ENCODE measurements around the gene NINJ2. TPM values are rescaled to one million over a fixed set of nuclear protein-coding genes. Genes with fewer than 3 reads are reported as not detected.

NINJ2 gene
- total and polyA plus RNA-seq, 10 of the 15 experiments (the other 5 are each of a cell fraction or from before 2014, with no cell fraction given): 8.9 to 51.6 (median 21.3) TPM

DNA sequence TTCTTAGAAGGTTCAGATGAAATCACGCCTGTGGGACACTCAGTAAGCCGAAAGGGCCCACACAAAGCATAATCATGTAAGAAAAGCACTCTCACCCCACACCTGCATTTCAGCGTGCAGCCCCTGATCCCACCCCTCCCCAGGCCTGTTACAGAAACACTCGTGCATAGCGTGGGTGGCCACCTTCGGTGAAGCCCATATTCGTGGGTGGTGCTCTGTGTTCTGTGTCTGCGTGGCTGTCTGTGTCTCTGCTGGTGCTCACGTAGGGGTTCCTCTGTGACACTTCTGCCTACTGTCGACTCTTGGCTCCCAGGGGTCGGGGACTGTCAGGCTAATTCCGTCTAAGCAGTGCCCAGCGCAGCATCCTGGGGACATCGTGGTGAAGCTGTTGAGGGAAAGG is 129.5 kb downstream of the NINJ2 start:
- no peak overlapping the region for H3K4me3 ChIP-seq
- FAIRE-seq (no peak), DNase-seq (ENCODE audit: low read depth, low spot score) (no peak), ATAC-seq (no peak)
- in situ Hi-C loops (cut with MboI): no loop called here
- ChIA-PET RAD21 (ENCODE audit: unreplicated experiment) (no interaction called here), POLR2A (no interaction called here), CTCF (interaction anchor here (0.9 kb wide), 1 partner anchor 81 kb away, joined by 3 read pairs; no protein-coding TSS in a partner anchor), SMC1A (ENCODE audit: uncharacterized antibody, unreplicated experiment) (no interaction called here)
- H3K27ac ChIP-seq (ENCODE audit: control insufficient read depth, insufficient read depth): no peak overlapping the region
- no peaks in the 10 kb centered on the region for H3K79me2 ChIP-seq (ENCODE audit: control insufficient read depth, insufficient read depth, low read length)
- TF ChIP-seq HDGF (IDR thresholded peaks at IDR 0.05) (no peak), CHD2 (IDR thresholded peaks at IDR 0.05; ENCODE audit: borderline replicate concordance, low read depth, low read length) (no peak), POLR2A (IDR thresholded peaks at IDR 0.05; ENCODE audit: low read depth, low read length) (no peak), MTA2 (IDR thresholded peaks at IDR 0.05; ENCODE audit: low read depth) (no peak), MEF2A (IDR thresholded peaks at IDR 0.05; ENCODE audit: insufficient read depth, low read depth, low read length) (no peak)
- TF ChIP-seq, protein P1, sequence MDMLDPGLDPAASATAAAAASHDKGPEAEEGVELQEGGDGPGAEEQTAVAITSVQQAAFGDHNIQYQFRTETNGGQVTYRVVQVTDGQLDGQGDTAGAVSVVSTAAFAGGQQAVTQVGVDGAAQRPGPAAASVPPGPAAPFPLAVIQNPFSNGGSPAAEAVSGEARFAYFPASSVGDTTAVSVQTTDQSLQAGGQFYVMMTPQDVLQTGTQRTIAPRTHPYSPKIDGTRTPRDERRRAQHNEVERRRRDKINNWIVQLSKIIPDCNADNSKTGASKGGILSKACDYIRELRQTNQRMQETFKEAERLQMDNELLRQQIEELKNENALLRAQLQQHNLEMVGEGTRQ (IDR thresholded peaks at IDR 0.05; ENCODE audit: borderline replicate concordance, low read depth, low read length): no peak
- TF ChIP-seq, protein P2, sequence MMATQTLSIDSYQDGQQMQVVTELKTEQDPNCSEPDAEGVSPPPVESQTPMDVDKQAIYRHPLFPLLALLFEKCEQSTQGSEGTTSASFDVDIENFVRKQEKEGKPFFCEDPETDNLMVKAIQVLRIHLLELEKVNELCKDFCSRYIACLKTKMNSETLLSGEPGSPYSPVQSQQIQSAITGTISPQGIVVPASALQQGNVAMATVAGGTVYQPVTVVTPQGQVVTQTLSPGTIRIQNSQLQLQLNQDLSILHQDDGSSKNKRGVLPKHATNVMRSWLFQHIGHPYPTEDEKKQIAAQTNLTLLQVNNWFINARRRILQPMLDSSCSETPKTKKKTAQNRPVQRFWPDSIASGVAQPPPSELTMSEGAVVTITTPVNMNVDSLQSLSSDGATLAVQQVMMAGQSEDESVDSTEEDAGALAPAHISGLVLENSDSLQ (IDR thresholded peaks at IDR 0.05): no peak
- TF ChIP-seq, protein P3, sequence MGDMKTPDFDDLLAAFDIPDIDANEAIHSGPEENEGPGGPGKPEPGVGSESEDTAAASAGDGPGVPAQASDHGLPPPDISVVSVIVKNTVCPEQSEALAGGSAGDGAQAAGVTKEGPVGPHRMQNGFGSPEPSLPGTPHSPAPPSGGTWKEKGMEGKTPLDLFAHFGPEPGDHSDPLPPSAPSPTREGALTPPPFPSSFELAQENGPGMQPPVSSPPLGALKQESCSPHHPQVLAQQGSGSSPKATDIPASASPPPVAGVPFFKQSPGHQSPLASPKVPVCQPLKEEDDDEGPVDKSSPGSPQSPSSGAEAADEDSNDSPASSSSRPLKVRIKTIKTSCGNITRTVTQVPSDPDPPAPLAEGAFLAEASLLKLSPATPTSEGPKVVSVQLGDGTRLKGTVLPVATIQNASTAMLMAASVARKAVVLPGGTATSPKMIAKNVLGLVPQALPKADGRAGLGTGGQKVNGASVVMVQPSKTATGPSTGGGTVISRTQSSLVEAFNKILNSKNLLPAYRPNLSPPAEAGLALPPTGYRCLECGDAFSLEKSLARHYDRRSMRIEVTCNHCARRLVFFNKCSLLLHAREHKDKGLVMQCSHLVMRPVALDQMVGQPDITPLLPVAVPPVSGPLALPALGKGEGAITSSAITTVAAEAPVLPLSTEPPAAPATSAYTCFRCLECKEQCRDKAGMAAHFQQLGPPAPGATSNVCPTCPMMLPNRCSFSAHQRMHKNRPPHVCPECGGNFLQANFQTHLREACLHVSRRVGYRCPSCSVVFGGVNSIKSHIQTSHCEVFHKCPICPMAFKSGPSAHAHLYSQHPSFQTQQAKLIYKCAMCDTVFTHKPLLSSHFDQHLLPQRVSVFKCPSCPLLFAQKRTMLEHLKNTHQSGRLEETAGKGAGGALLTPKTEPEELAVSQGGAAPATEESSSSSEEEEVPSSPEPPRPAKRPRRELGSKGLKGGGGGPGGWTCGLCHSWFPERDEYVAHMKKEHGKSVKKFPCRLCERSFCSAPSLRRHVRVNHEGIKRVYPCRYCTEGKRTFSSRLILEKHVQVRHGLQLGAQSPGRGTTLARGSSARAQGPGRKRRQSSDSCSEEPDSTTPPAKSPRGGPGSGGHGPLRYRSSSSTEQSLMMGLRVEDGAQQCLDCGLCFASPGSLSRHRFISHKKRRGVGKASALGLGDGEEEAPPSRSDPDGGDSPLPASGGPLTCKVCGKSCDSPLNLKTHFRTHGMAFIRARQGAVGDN (IDR thresholded peaks at IDR 0.05): no peak
- no peaks in the 10 kb centered on the region for H3K36me3 ChIP-seq (ENCODE audit: control insufficient read depth in 2 of 2, insufficient read depth in 2 of 2, low read length in 1 of 2)
- H3K9ac ChIP-seq (ENCODE audit: control insufficient read depth, insufficient read depth, low read length): no peak overlapping the region
- WGBS (ENCODE audit: insufficient coverage, insufficient replicate concordance, low lambda C conversion rate, missing lambda C conversion rate): 50% methylated on average over 14 of the region's 14 CpGs
- no peak overlapping the region for H2AFZ ChIP-seq (ENCODE audit: control insufficient read depth, low read depth, low read length)
- no peaks in the 10 kb centered on the region for H4K20me1 ChIP-seq (ENCODE audit: control insufficient read depth, insufficient read depth)
- no peaks in the 10 kb centered on the region for H3K4me1 ChIP-seq (ENCODE audit: control insufficient read depth, insufficient read depth, low read length)
- H3K27me3 ChIP-seq (replicated peaks in 1 of 2; ENCODE audit: control insufficient read depth in 2 of 2, insufficient read depth in 2 of 2, low read length in 1 of 2): peaks cover 0 to 2% of the 10 kb centered on the region in 2 experiments; a peak in 2 of 4 replicates
- H3K4me2 ChIP-seq (ENCODE audit: control insufficient read depth, insufficient read depth): no peak overlapping the region
- no TSS peak for BruUV-seq (replicated peaks)
- peaks cover 3% of the 10 kb centered on the region; the same call in 2 of the 3 replicates for H3K9me3 ChIP-seq (replicated peaks; ENCODE audit: control insufficient read depth, insufficient read depth, low read length)
- intact Hi-C loops (cut with micrococcal nuclease; ENCODE audit: unreplicated experiment): loop anchor here (5.0 kb wide), 1 partner anchor 76 kb away; the partner anchor contains the start of gene B4GALNT3

Measured in GM12878 (cell line).